HepG2 (cell line): ENCODE measurements around the gene TLK2. TPM values are rescaled to one million over a fixed set of nuclear protein-coding genes. Genes with fewer than 3 reads are reported as not detected.
"Not testable (repeated sequence)": the region's sequence is repeated elsewhere in the genome, so short reads cannot be mapped to it uniquely, and the experiment has no call there.

ENCODE experiments used
- AKAP8 ChIP-seq: sonication (generic); formaldehyde crosslinking; IDR thresholded peaks from 2 replicates; pipeline ENCODE4 v1.5.1; 2020; ENCODE audit warnings: mild to moderate bottlenecking, missing genetic modification reagents
- CREB1 ChIP-seq, 2 experiments: fragments of 450-650 bp in 1 of 2; IDR thresholded peaks; 2 replicates each; pipeline ENCODE4 v1.6.1; 2016 to 2017; ENCODE audit warnings: control low read depth in 1 of 2, mild to moderate bottlenecking in 1 of 2, missing compliant biosample characterization in 1 of 2, missing genetic modification characterization in 1 of 2
- FOSL2 ChIP-seq: sonication (generic); formaldehyde crosslinking; IDR thresholded peaks from 2 replicates; pipeline ENCODE4 v1.4.0; 2020; ENCODE audit warnings: missing genetic modification reagents
- HMG20A ChIP-seq: IDR thresholded peaks from 2 replicates; pipeline ENCODE4 v1.6.1; 2016; ENCODE audit warnings: borderline replicate concordance
- HNF4A ChIP-seq: sonication (generic); formaldehyde crosslinking; IDR thresholded peaks from 2 replicates; pipeline ENCODE4 v1.4.0; 2020; ENCODE audit warnings: missing genetic modification reagents
- NR2F1 ChIP-seq, 2 experiments: fragments of 450-650 bp in 1 of 2; formaldehyde crosslinking in 1 of 2; IDR thresholded peaks; 2 replicates each; pipeline versions ENCODE4 v1.5.0 to v1.6.1; 2016 to 2020; ENCODE audit warnings: mild to moderate bottlenecking in 1 of 2, missing compliant biosample characterization in 1 of 2, missing genetic modification reagents in 1 of 2, moderate library complexity in 1 of 2
- NR2F6 ChIP-seq, 2 experiments: IDR thresholded peaks; 2 replicates each; pipeline ENCODE4 v1.6.1; 2016; ENCODE audit warnings: antibody characterized with exemption in 1 of 2, mild to moderate bottlenecking in 1 of 2
- PHF21A ChIP-seq: sonication (generic); formaldehyde crosslinking; IDR thresholded peaks from 2 replicates; pipeline ENCODE4 v1.5.0; 2020; ENCODE audit warnings: mild to moderate bottlenecking, missing genetic modification reagents
- RXRB ChIP-seq: IDR thresholded peaks from 2 replicates; pipeline ENCODE4 v1.6.1; 2016; ENCODE audit warnings: borderline replicate concordance, missing genetic modification reagents, missing compliant biosample characterization
- SOX5 ChIP-seq: IDR thresholded peaks from 2 replicates; pipeline ENCODE4 v1.6.1; 2016; ENCODE audit warnings: borderline replicate concordance
- SOX6 ChIP-seq, 2 experiments: fragments of 450-650 bp in 1 of 2; sonication (generic) in 1 of 2; formaldehyde crosslinking in 1 of 2; IDR thresholded peaks; 2 replicates each; pipeline versions ENCODE4 v1.4.0 to v1.6.1; 2017 to 2020; ENCODE audit warnings: antibody characterized with exemption in 1 of 2, mild to moderate bottlenecking in 1 of 2, missing genetic modification reagents in 1 of 2
- ZBTB40 ChIP-seq, 2 experiments: fragments of 450-650 bp in 1 of 2; sonication (generic) in 1 of 2; formaldehyde crosslinking in 1 of 2; IDR thresholded peaks; 2 replicates each; pipeline versions ENCODE4 v1.6.1 to v1.8.0; 2016 to 2022; ENCODE audit warnings: antibody characterized with exemption in 1 of 2, mild to moderate bottlenecking in 1 of 2, missing genetic modification reagents in 1 of 2
- polyA plus RNA-seq, 8 experiments: library from polyadenylated mRNA; depleted of rRNA in 3 of 8; stranded (reverse) in 7 of 8; unstranded in 1 of 8; fragments of >200 nt; fragmentation: Illumina TruSeq in 4 of 8; extraction: Trizol in 4 of 8; gene quantifications; 2 replicates each; pipeline versions ENCODE4 v1.2.1 to v1.2.3, GENCODE V29; 2011 to 2016; ENCODE audit warnings: low read depth in 4 of 8, missing spikeins in 1 of 8, mixed read lengths in 1 of 8; ENCODE audit not compliant: insufficient read depth in 1 of 8
- total RNA-seq, 5 experiments: library from RNA; depleted of rRNA; stranded (reverse); fragments of >200 nt; fragmentation: Illumina TruSeq; extraction: Trizol; gene quantifications; 2 replicates each; pipeline ENCODE4 v1.2.3, GENCODE V29; 2016; ENCODE audit warnings: low read depth in 1 of 5
- TF ChIP-seq, protein P1 (sequence below): sonication (generic); formaldehyde crosslinking; IDR thresholded peaks from 2 replicates; pipeline ENCODE4 v1.4.0; 2020; ENCODE audit warnings: missing genetic modification reagents
- TF ChIP-seq, protein P2 (sequence below): IDR thresholded peaks from 2 replicates; pipeline ENCODE4 v1.6.1; 2016; ENCODE audit warnings: low read depth

TLK2 gene
- total and polyA plus RNA-seq, 2 of the 13 experiments (the other 11 are each of a cell fraction or from before 2014, with no cell fraction given), result 58.7 to 60.8 TPM

GRCh38 chr17:62473030-62473982, 5.3 kb upstream of the TLK2 start (continued):
- TF ChIP-seq, protein P1, sequence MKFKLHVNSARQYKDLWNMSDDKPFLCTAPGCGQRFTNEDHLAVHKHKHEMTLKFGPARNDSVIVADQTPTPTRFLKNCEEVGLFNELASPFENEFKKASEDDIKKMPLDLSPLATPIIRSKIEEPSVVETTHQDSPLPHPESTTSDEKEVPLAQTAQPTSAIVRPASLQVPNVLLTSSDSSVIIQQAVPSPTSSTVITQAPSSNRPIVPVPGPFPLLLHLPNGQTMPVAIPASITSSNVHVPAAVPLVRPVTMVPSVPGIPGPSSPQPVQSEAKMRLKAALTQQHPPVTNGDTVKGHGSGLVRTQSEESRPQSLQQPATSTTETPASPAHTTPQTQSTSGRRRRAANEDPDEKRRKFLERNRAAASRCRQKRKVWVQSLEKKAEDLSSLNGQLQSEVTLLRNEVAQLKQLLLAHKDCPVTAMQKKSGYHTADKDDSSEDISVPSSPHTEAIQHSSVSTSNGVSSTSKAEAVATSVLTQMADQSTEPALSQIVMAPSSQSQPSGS (CRISPR knock-in tag), result peak; percentile 50; the same call in 1 of the 2 replicates
- peak; percentile 47 for TF ChIP-seq NR2F6 (IDR thresholded peaks at IDR 0.05)
- TF ChIP-seq NR2F6 (CRISPR knock-in tag; IDR thresholded peaks at IDR 0.05); SOX6 (IDR thresholded peaks at IDR 0.05): not testable (repeated sequence)
- TF ChIP-seq HMG20A (CRISPR knock-in tag), result 0 out of 2 replicates have a peak, but pooled peaks have one; percentile 30
- peak; percentile 96 for TF ChIP-seq SOX5 (CRISPR knock-in tag)
- peak; percentile 96 for TF ChIP-seq SOX6 (CRISPR knock-in tag; IDR thresholded peaks at IDR 0.05)
- TF ChIP-seq HNF4A (CRISPR knock-in tag), result peak; percentile 75
- peak; percentile 93 for TF ChIP-seq ZBTB40 (IDR thresholded peaks at IDR 0.05)
- peak; percentile 99 for TF ChIP-seq ZBTB40 (CRISPR knock-in tag; IDR thresholded peaks at IDR 0.05)
- 0 out of 4 replicates have a peak, but pooled peaks of 1 of the 2 experiments have one; percentile 40 for TF ChIP-seq NR2F1 (CRISPR knock-in tag; IDR thresholded peaks at IDR 0.05)
- TF ChIP-seq RXRB (CRISPR knock-in tag), result peak; percentile 68; the same call in 1 of the 2 replicates
- TF ChIP-seq AKAP8 (CRISPR knock-in tag), result peak; percentile 32; the same call in 1 of the 2 replicates
- TF ChIP-seq, protein P2, sequence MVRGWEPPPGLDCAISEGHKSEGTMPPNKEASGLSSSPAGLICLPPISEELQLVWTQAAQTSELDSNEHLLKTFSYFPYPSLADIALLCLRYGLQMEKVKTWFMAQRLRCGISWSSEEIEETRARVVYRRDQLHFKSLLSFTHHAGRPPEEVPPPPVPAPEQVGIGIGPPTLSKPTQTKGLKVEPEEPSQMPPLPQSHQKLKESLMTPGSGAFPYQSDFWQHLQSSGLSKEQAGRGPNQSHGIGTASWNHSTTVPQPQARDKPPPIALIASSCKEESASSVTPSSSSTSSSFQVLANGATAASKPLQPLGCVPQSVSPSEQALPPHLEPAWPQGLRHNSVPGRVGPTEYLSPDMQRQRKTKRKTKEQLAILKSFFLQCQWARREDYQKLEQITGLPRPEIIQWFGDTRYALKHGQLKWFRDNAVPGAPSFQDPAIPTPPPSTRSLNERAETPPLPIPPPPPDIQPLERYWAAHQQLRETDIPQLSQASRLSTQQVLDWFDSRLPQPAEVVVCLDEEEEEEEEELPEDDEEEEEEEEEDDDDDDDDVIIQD (CRISPR knock-in tag), result peak; percentile 52; the same call in 1 of the 2 replicates
- TF ChIP-seq CREB1 (IDR thresholded peaks at IDR 0.05), result 0 out of 2 replicates have a peak, but pooled peaks have one; percentile 29
- peak; percentile 43; the same call in 1 of the 2 replicates for TF ChIP-seq CREB1 (CRISPR knock-in tag; IDR thresholded peaks at IDR 0.05)
- peak; percentile 60 for TF ChIP-seq FOSL2
- TF ChIP-seq PHF21A, result 0 out of 2 replicates have a peak, but pooled peaks have one; percentile 23
